GM12878 (cell line): ENCODE results near the gene DNAJC22. TPM values are rescaled to one million over a fixed set of nuclear protein-coding genes. Genes with fewer than 3 reads are reported as not detected.
A peak's percentile ranks its signal among the peaks of the same experiment; 100 is the strongest.

Experiments used
- ATAC-seq: fragments of 200-7000 bp; cut with Tn5 transposase; 3 replicates; pipeline ENCODE4 v1.9.1; 2020; ENCODE audit warnings: mild to moderate bottlenecking, moderate library complexity
- BruUV-seq: library from RNA; stranded (reverse); fragments of 400-500 nt; replicated peaks from 2 replicates; lab custom pipeline; 2021; lab: Mats Ljungman, UMichigan
- CTCF ChIA-PET: fragments of 300-600 bp; sonication (Branson Sonifier 250); formaldehyde crosslinking; extraction: SDS; loops from one replicate; lab custom pipeline; 2021; ENCODE audit warnings: inconsistent platforms; lab: Yijun Ruan, JAX
- POLR2A ChIA-PET: fragments of 350-600 bp; formaldehyde crosslinking; extraction: SDS; loops from one replicate; lab custom pipeline; 2021; ENCODE audit warnings: inconsistent platforms; lab: Charles Lee
- RAD21 ChIA-PET: fragments of 300-600 bp; sonication (Branson Sonifier 250); formaldehyde crosslinking; loops from one replicate; lab custom pipeline; 2023; ENCODE audit warnings: antibody characterized with exemption; ENCODE audit not compliant: unreplicated experiment; lab: Charles Lee
- SMC1A ChIA-PET: fragments of 300-600 bp; sonication (Branson Sonifier 250); formaldehyde crosslinking; loops from one replicate; lab custom pipeline; 2023; ENCODE audit not compliant: unreplicated experiment, uncharacterized antibody; lab: Charles Lee
- DNase-seq: peaks from one replicate; pipeline ENCODE4 v3.0.0-alpha.2; 2011; ENCODE audit warnings: low read depth, low spot score
- FAIRE-seq: peaks from 3 replicates; lab custom pipeline; 2011; peaks lifted over from hg19 to GRCh38; lab: Jason Lieb, UNC
- H2AFZ ChIP-seq: 2 replicates; pipeline ENCODE4 v1.6.0; 2011; ENCODE audit warnings: low read depth, low read length, control low read depth; ENCODE audit not compliant: control insufficient read depth
- H3K27ac ChIP-seq: 2 replicates; pipeline ENCODE4 v1.5.1; 2011; ENCODE audit warnings: control low read depth; ENCODE audit not compliant: control insufficient read depth, insufficient read depth
- H3K27me3 ChIP-seq, 2 experiments: replicated peaks in 1 of 2; 2 replicates each; pipeline versions ENCODE4 v1.6.0 to v1.6.1; 2011; ENCODE audit warnings: low read length in 1 of 2; ENCODE audit not compliant: control insufficient read depth in 2 of 2, insufficient read depth in 2 of 2
- H3K36me3 ChIP-seq, 2 experiments: 2 replicates each; pipeline ENCODE4 v1.5.1; 2011; ENCODE audit warnings: low read length in 1 of 2; ENCODE audit not compliant: control insufficient read depth in 2 of 2, insufficient read depth in 2 of 2
- H3K4me1 ChIP-seq: 2 replicates; pipeline ENCODE4 v1.6.1; 2011; ENCODE audit warnings: mild to moderate bottlenecking, low read length, moderate library complexity, mixed read lengths; ENCODE audit not compliant: control insufficient read depth, insufficient read depth
- H3K4me2 ChIP-seq: 2 replicates; pipeline ENCODE4 v1.6.0; 2011; ENCODE audit warnings: control low read depth; ENCODE audit not compliant: control insufficient read depth, insufficient read depth
- H3K4me3 ChIP-seq: fragments of 200-600 bp; sonication (generic); 2 replicates; pipeline ENCODE4 v1.5.1; 2016
- H3K79me2 ChIP-seq: 2 replicates; pipeline ENCODE4 v1.6.0; 2011; ENCODE audit warnings: low read length; ENCODE audit not compliant: control insufficient read depth, insufficient read depth
- H3K9ac ChIP-seq: 2 replicates; pipeline ENCODE4 v1.8.0; 2011; ENCODE audit warnings: low read length, control low read depth, mixed read lengths; ENCODE audit not compliant: control insufficient read depth, insufficient read depth
- H3K9me3 ChIP-seq: replicated peaks from 3 replicates; pipeline ENCODE4 v1.5.1; 2011; ENCODE audit warnings: mild to moderate bottlenecking, low read length; ENCODE audit not compliant: control insufficient read depth, insufficient read depth
- H4K20me1 ChIP-seq: 2 replicates; pipeline ENCODE4 v1.6.0; 2011; ENCODE audit not compliant: control insufficient read depth, insufficient read depth
- BMI1 ChIP-seq: fragments of 450-650 bp; IDR thresholded peaks from 2 replicates; pipeline ENCODE4 v1.6.1; 2016; ENCODE audit warnings: mild to moderate bottlenecking, moderate library complexity, borderline replicate concordance
- POLR2A ChIP-seq: IDR thresholded peaks from 2 replicates; pipeline ENCODE4 v1.6.1; 2011; ENCODE audit warnings: low read depth, mild to moderate bottlenecking, low read length
- WGBS: methylation state at CpG from one replicate; pipeline ENCODE4 v1.1.6; 2016; ENCODE audit warnings: low lambda C conversion rate; ENCODE audit not compliant: insufficient replicate concordance, insufficient coverage; ENCODE audit errors: missing lambda C conversion rate; 5-methylcytosine and 5-hydroxymethylcytosine counted together
- in situ Hi-C: fragments of 300-500 bp; cut with MboI; formaldehyde crosslinking; loops from 9 replicates; pipeline ENCODE4 v1.14.3; 2018; ENCODE audit warnings: mixed read lengths
- intact Hi-C: fragments of 100-400 bp; cut with micrococcal nuclease; formaldehyde crosslinking; loops from one replicate; pipeline ENCODE4 v1.14.2; 2022; ENCODE audit not compliant: unreplicated experiment
- polyA plus RNA-seq, 11 experiments: library from polyadenylated mRNA; depleted of rRNA in 4 of 11; unstranded in 6 of 11; stranded (reverse) in 5 of 11; fragments of >200 nt; fragmentation: Nextera tagmentation in 4 of 11; fragmentation: Illumina TruSeq in 1 of 11; extraction: Ambion mirVana in 4 of 11; extraction: Trizol in 1 of 11; gene quantifications; 1 replicate in 1 of 11; 2 replicates in 10 of 11; pipeline versions ENCODE4 v1.2.1 to v1.2.3, GENCODE V29; 2011 to 2016; ENCODE audit warnings: inconsistent platforms in 2 of 11, missing spikeins in 2 of 11, low read depth in 1 of 11
- total RNA-seq, 4 experiments: library from RNA; depleted of rRNA in 3 of 4; stranded (reverse); fragments of >200 nt in 3 of 4; fragmentation: Illumina TruSeq in 1 of 4; extraction: Trizol in 1 of 4; gene quantifications; 2 replicates each; pipeline versions ENCODE4 v1.2.1 to v1.2.3, GENCODE V29; 2013 to 2021

Gene DNAJC22
- total and polyA plus RNA-seq, 10 of the 15 experiments (the other 5 are each of a cell fraction or from before 2014, with no cell fraction given) = 0.06 to 0.61 (median 0.13) TPM; not detected in 3

GRCh38 chr12:49330631-49331379 is 15.9 kb upstream of the DNAJC22 start:
- H3K9me3 ChIP-seq = no peaks in the 10 kb centered on the region; the same call in 2 of the 3 replicates
- no peak overlapping the region for H3K9ac ChIP-seq
- 87% methylated on average over 14 of the region's 14 CpGs for WGBS
- H3K36me3 ChIP-seq = peaks cover 7 to 16% of the 10 kb centered on the region in 2 experiments; a peak in 3 of 4 replicates
- ChIA-PET SMC1A (interaction anchor here (0.6 to 3.2 kb wide), 13 partner anchors 8 to 289 kb away, joined by 3 to 30 read pairs (median 4); partner anchors contain the start of genes DNAJC22 and TROAP), POLR2A (interaction anchor here (1.4 to 1.9 kb wide), 2 partner anchors 8 to 11 kb away, joined by 9 read pairs; partner anchors contain the start of gene TROAP), RAD21 (interaction anchor here (0.6 to 2.3 kb wide), 14 partner anchors 8 to 293 kb away, joined by 3 to 33 read pairs (median 5); partner anchors contain the start of genes DNAJC22, PRPF40B and TROAP), CTCF (interaction anchor here (0.6 to 4.3 kb wide), 25 partner anchors 8 to 379 kb away, joined by 3 to 72 read pairs (median 5); partner anchors contain the start of genes DNAJC22, PRPH, SPATS2 and TROAP)
- no TSS peak for BruUV-seq
- H3K4me2 ChIP-seq = no peak overlapping the region
- H3K27ac ChIP-seq = no peak overlapping the region
- FAIRE-seq (no peak), ATAC-seq (no peak), DNase-seq (no peak)
- in situ Hi-C loops (no loop called here), intact Hi-C loops (no loop called here)
- no peaks in the 10 kb centered on the region for H4K20me1 ChIP-seq
- H3K4me3 ChIP-seq = no peak overlapping the region
- no peaks in the 10 kb centered on the region for H3K4me1 ChIP-seq
- TF ChIP-seq POLR2A (0 out of 2 replicates have a peak, but pooled peaks have one; percentile 37), BMI1 (no peak)
- no peaks in the 10 kb centered on the region for H3K79me2 ChIP-seq
- no peak overlapping the region for H2AFZ ChIP-seq
- peaks cover 3 to 7% of the 10 kb centered on the region in 2 experiments for H3K27me3 ChIP-seq
